ENCODE data around the gene EXD3. TPM values are rescaled to one million over a fixed set of nuclear protein-coding genes. Genes with fewer than 3 reads are reported as not detected.
A peak's percentile ranks its signal among the peaks of the same experiment; 100 is the strongest.

EXD3 gene
- total and polyA plus RNA-seq, 8 donors, result 8.1 to 57.3 (median 13.6) TPM

DNA sequence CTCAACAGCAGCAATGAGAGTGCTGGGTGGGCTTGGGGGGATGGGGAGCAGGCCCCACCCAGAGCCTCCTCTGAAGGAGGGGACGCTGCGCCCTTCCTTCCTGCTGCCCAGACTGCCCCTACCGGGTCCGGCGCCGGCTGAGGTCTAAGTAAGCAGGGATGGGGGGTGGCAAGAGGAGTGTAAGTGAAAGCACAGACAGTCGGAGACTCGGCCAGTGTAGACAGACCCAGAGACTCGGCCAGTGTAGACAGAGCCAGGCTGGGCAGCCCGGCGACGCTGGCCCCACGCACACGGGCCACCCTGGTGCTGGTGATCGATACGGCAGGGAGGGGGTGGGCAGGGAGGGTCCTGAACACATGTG is 25.6 kb upstream of the EXD3 start:
- H3K27ac ChIP-seq, result no peak overlapping the region
- WGBS, 2 donors, result 91 to 92% methylated on average over 16 of the region's 16 CpGs
- H3K9me3 ChIP-seq, result no peaks in the 10 kb centered on the region
- no peaks in the 10 kb centered on the region for H3K27me3 ChIP-seq
- FAIRE-seq, result no peak
- intact Hi-C loops (cut with DNase I), result no loop called here
- peaks cover 0 to 6% (median 4%) of the 10 kb centered on the region in 3 donors for H3K4me1 ChIP-seq
- no peak for ATAC-seq
- H3K36me3 ChIP-seq, result peaks cover 0 to 13% (median 0%) of the 10 kb centered on the region in 3 donors
- H3K4me3 ChIP-seq, result no peak overlapping the region
- TF ChIP-seq, protein P1, sequence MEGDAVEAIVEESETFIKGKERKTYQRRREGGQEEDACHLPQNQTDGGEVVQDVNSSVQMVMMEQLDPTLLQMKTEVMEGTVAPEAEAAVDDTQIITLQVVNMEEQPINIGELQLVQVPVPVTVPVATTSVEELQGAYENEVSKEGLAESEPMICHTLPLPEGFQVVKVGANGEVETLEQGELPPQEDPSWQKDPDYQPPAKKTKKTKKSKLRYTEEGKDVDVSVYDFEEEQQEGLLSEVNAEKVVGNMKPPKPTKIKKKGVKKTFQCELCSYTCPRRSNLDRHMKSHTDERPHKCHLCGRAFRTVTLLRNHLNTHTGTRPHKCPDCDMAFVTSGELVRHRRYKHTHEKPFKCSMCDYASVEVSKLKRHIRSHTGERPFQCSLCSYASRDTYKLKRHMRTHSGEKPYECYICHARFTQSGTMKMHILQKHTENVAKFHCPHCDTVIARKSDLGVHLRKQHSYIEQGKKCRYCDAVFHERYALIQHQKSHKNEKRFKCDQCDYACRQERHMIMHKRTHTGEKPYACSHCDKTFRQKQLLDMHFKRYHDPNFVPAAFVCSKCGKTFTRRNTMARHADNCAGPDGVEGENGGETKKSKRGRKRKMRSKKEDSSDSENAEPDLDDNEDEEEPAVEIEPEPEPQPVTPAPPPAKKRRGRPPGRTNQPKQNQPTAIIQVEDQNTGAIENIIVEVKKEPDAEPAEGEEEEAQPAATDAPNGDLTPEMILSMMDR (IDR thresholded peaks at IDR 0.05), result no peak
- DNase-seq, result peak in 3 of 6 donors; percentile 5 to 68 (median 50)

DNA sequence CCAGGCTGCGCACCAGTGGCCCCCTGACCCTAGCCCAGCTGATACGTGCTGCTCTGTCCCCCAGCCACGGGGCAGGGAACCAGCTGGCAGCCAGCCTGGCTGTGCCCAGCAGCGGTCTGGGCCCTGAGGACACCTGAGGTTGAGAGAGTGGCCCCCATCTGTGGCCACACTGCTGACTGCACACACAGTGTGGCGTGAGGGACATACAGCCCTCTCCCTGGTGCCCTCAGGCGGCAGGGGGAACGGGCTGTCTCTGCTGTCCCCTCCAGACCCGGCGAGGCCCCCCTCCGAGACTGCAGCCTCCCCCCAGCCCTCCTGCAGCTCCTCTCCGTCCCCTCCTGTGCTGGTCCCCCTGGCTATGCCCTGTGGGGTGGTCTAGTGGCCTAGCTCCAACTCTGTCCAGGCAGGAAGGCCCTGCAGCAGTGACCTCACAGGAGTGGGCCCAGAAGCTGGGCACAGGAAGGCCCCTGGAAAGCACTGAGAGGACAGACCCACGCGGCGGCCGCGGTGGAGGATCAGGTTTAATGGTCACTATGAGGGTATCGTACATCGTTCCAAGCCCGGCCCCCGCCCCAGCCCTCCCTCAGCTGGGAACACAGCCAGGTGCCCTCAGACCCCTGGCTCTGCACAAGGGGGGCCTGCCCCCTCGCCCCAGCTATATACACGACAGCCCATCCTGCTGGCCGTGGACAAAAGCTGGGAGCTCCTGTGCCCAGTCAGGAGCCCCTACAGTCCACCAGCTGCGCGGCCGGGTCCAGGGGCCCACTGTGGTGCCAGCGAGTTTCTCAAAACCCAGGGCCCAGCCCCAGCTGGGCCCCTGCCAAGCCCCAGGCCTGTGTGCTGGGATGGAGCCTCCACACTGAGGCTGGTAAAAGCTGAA is 25.0 kb upstream of the EXD3 start:
- H3K9me3 ChIP-seq, result no peaks in the 10 kb centered on the region
- TF ChIP-seq, protein P1 (IDR thresholded peaks at IDR 0.05), result no peak
- H3K36me3 ChIP-seq, result peaks cover 0 to 12% (median 0%) of the 10 kb centered on the region in 3 donors
- ATAC-seq (no peak), DNase-seq (peak in 4 of 6 donors; percentile 18 to 80 (median 58)), FAIRE-seq (no peak)
- H3K4me3 ChIP-seq, result no peak overlapping the region
- 80 to 82% methylated on average over 26 to 27 of the region's 27 CpGs for WGBS, 2 donors
- H3K4me1 ChIP-seq, result peaks cover 0 to 6% (median 4%) of the 10 kb centered on the region in 3 donors
- H3K27me3 ChIP-seq, result no peaks in the 10 kb centered on the region
- no peak overlapping the region for H3K27ac ChIP-seq
- intact Hi-C loops (cut with DNase I), result no loop called here

DNA sequence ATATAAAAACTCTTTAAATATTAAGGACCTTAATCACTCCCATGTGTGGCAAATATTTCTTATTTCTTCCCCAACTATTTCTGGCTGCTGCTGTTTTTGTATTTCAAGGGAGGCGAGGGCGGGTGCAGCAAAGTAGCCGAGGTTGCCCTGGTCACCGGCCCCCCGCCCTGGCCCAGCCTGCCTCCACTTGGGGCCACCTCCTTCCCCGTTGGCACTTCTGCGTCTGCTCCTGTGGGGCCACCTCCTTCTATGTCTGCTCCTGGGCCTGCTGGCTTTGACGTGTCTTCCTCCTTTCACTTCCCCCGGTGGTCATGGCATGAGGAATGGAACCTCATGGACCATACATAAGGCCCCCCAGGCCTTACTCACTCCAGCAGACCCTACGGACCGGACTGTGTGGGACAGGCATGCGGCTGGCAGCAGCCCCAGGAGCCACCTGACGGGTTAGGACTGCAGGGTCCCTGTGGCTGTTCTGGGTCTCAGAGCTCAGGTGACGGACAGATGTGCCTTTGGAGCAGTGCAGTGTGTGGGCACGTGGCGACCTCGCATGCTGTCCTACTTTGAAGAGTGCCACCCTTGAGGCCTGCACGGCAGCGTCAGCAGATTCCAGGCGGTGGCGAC is 24.0 kb upstream of the EXD3 start:
- no peaks in the 10 kb centered on the region for H3K9me3 ChIP-seq
- 76 to 84% methylated on average over 21 of the region's 21 CpGs for WGBS, 2 donors
- H3K27ac ChIP-seq, result no peak overlapping the region
- peaks cover 0 to 5% (median 0%) of the 10 kb centered on the region in 3 donors for H3K36me3 ChIP-seq
- intact Hi-C loops (cut with DNase I), result no loop called here
- no peaks in the 10 kb centered on the region for H3K27me3 ChIP-seq
- FAIRE-seq, result no peak
- TF ChIP-seq, protein P1 (IDR thresholded peaks at IDR 0.05), result no peak
- DNase-seq, result peak in 3 of 6 donors; percentile 36 to 60 (median 51)
- no peak overlapping the region for H3K4me3 ChIP-seq
- peak in 1 of 4 donors; percentile 3 for ATAC-seq
- H3K4me1 ChIP-seq, result peaks cover 0 to 6% (median 4%) of the 10 kb centered on the region in 3 donors

DNA sequence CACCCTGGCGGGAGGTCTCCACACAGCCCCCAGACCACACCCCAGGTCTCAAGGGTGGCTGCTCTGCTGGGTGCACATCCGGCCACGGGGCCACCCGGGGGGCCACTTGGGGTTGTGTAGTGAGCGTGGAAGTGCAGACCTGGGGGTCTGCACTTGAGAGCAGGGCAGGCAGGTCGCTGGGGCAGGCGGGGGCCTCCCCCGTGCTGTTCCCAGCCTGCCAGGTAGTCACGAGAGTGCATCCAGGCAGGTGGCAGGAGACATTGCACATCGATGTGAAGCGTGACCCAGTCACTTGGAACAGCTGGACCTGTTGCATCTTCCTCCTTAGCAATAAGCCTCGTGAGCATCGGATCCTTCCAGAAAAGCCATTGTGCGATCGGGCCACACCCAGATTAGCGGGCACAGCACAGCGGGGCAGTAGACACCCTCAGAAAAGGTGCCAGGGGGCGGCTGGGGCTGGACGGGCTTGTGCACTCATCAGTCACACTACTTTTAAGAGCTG is 23.0 kb upstream of the EXD3 start:
- intact Hi-C loops (cut with DNase I), result no loop called here
- no peak overlapping the region for H3K27ac ChIP-seq
- DNase-seq (peak in 3 of 6 donors; percentile 49 to 75 (median 61)), FAIRE-seq (no peak), ATAC-seq (peak in 3 of 4 donors; percentile 2 to 17 (median 2))
- no peaks in the 10 kb centered on the region for H3K9me3 ChIP-seq
- H3K27me3 ChIP-seq, result no peaks in the 10 kb centered on the region
- TF ChIP-seq, protein P1 (IDR thresholded peaks at IDR 0.05), result no peak
- peaks cover 0 to 6% (median 4%) of the 10 kb centered on the region in 3 donors for H3K4me1 ChIP-seq
- no peak overlapping the region for H3K4me3 ChIP-seq
- 19 to 25% methylated on average over 19 of the region's 19 CpGs for WGBS, 2 donors
- H3K36me3 ChIP-seq, result peaks cover 0 to 5% (median 0%) of the 10 kb centered on the region in 3 donors
